ENCODE results near the gene ROGDI.
A peak's percentile ranks its signal among the peaks of the same experiment; 100 is the strongest.

The ROGDI gene

GRCh38 chr16:4765511-4766474 lies 36.6 kb downstream of the ROGDI start:
- no peak for DNase-seq

DNA sequence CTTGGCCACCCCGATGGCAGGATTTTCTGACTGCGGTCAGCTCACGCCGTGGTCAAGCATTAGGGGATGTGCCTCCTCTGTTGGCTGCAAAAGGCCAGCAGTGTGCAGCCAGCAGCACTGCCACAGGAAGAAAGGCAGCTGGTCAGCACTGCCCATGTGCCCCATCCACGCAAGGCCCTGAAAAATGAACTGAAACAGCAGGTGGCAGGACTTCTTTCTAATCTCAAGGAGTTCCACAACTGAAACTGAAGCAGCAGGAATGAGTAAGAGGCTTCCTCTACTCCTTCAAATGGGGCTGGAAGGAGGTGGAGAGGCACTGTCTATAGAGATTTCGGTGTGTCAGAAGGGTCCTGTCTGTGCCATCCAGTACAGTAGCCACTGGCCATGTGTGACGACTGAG lies 38.6 kb downstream of the ROGDI start:
- peak; percentile 23 for DNase-seq

DNA sequence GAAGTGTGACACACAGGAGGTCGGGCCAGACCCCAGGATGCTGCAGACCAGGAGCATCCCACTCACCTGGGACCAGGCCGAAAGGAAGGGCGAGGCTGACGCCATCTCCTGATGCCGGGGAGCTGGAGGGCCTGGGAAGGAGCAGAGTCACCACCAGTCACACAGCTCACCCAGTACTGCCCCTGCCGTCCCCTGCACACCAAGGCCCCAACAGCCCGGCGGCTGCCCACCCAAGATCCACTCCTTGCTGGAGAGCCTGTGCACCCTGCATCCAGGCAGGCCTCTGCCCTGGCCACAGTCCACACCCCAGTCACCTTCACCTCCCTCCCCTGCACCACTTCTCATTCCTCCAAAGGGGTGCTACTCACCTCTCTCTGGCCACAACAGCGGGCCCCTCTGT lies 40.2 kb downstream of the ROGDI start:
- no peak for DNase-seq

DNA sequence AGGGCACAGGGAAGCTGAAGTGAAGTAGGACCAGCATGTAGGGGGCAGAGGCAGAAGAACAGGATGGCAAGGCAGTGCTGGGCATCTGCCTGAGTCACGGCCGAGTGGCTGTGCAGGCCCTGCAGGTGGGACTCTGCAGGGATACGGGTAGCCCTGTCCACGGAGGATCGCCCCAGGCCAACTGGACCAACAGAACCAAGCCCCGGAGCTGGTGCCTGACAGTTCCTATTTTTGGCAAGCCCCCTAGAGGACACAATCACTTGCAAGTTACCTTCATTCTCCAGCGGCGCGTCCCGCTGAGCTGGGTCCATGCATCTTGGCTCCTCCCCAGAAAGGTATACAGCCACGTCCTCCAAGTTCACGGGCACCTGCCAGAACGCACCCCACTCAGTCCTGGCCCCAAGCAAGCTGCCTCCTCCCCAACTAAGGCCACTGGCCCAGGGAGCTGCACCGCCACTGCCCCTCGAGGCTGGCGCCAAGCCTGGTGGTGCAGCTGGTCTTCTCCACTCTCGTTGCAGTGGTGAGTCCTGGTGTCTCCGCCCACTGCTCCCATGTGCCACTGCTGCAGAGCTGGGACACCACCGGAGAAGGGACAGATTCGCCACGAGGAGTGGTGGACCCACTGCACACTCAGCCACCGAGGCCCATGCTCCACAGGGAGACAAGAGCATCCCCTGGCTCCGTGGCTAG lies 42.1 kb downstream of the ROGDI start:
- no peak for DNase-seq

GRCh38 chr16:4755687-4756086 lies 46.7 kb downstream of the ROGDI start:
- no peak for DNase-seq

DNA sequence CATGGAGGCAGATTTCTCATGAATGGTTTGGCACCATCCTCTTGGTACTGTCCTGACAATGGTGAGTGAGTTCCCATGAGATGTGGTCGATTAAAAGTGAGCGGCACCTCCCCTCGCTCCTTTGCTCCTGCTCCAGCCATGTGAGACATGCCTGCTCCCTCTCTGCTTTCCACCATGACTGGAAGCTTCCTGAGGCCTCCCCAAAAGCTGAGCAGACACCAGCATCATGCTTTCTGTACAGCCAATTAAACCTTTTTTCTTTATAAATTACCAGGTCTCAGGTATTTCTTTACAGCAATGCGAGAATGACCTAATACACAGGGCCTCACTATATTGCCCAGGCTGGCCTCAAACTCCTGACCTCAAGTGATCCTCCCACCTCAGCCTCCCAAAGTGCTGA lies 47.6 kb downstream of the ROGDI start:
- DNase-seq, result no peak

DNA sequence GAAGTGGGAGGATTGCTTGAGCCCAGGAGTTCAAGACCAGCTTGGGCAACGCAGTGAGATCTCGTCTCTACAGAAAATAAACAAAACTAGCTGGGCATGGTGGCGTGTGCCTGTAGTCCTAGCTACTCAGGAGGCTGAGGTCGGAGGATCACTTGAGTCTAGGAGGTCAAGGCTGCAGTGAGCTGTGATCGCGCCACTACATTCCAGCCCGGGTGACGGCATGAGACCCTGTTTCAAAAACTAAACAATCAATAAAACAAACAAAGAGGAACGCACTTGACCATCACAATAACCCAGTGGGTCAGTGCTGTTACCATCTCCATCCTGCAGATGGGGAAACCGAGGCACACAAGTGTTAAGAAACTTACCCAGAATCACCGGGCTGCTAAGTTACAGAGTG lies 49.2 kb downstream of the ROGDI start:
- no peak for DNase-seq

GRCh38 chr16:4752351-4753100 lies 49.9 kb downstream of the ROGDI start:
- no peak for DNase-seq

DNA sequence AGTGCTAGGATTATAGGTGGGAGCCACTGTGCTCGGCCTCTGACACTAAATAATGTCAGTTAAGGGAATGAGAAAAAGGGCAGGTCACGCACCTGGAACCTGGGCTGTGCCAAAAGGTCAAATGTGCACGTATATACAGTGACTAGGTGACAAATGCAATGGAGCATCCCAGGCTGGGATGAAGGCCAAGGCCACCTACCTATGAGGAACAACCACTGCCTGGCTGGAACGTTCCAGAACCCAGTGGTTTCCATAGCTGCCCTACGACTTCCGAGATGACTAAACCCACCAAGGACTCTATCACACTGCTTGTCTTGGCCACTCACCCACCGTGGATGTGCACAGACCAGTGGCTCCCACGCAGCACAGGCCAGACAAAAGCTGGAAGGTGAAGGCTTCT lies 51.5 kb downstream of the ROGDI start:
- DNase-seq, result no peak

DNA sequence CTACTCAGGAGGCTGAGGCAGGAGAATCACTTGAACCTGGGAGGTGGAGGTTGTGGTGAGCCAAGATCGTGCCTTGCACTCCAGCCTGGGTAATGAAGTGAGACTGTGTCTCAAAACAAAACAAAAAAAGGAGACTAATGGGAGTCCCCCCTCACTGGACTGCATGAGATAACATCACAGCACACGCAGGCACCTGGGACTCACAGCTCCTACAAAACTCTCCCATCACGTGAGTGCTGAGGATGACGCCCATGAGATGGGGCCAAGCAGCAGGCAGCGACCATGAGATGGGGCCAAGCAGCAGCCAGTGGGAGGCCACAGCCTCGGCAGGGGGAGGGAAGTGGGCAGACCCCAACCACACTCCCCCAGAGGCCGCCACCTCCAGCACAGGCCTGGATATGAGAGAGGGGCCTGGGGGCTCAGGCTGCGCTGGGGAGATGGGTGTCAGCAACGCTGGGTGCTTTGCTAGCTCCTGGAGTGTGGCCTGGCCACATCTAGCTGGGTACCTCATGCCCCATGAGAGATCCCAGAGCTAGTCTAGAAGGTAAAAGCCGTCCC lies 52.7 kb downstream of the ROGDI start:
- no peak for DNase-seq

GRCh38 chr16:4748682-4749411 lies 53.6 kb downstream of the ROGDI start:
- no peak for DNase-seq

DNA sequence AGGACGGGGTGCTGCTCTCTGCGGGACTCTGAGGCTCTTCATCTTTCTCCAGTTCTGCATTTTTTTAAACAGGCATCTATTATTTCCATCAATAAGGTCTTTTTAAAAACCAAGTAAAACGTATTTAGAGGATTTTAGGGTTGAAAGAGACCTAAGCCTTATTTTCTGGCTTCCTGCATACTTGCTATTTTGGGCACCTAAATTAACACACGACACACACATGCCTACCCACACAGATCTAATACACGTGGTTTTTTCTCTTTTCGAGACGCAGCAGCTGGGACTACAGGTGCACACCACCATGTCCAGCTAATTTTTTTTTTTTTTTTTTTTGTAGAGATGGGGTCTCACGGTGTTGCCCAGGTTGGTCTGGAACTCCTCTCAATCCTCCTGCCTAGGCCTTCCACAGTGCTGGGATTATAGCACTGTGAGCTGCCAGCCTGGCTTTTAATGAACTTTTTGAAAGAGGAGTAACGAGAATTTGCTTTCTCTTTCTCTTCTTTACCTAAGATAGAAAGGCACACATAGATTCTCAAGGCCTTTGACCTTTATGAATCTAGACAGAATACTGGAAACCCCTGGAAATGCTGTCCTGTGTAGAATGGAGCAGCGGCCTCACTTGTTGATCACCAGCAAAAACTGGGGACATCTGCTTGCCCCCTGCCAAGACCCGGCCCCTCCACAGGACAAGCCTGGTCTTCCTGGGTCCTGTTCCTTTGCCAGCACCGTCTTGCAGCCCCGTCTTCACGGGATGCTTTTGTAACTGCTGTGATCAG lies 54.3 kb downstream of the ROGDI start:
- DNase-seq, result no peak

DNA sequence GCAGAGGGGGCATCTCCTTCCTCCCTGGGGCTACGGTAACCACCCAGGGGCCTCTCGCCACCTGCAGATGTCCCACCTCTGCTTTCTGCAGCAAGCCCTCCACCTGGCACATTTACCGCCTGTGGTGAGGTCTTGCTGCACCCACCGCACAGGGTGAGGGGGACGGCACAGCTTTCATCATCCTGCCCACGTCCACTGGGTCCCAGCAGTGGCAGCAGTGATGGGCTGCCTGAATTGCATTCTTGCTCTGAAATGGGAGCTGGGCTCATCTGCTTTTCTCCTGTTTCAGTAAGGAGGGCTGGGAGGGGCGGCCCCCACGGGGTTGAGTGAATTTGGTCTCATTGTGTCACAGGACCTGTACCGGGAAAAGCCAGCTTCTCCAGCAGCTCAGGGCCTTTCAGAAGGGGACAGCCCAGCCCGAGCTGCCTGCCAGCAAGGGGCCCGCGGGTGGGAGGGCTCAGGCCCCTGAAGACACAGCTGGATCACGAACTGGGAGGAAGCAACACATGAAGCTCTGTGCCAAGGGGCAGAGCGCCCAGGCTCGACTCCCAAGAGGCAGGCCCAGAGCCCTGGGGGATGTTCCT lies 55.4 kb downstream of the ROGDI start:
- no peak for DNase-seq

All from inflammatory macrophage treated with lipopolysaccharide for 4 hours (primary cell).